Hepatocyte (in vitro differentiated cells): Measurements from ENCODE around the gene A4GNT. TPM values are rescaled to one million over a fixed set of nuclear protein-coding genes. Genes with fewer than 3 reads are reported as not detected.

Experiments
- DNase-seq: peaks from one replicate; pipeline ENCODE4 v3.0.0-alpha.2; 2016; ENCODE audit warnings: low spot score
- H2AFZ ChIP-seq: fragments of 200-600 bp; sonication (generic); 2 replicates; pipeline ENCODE4 v1.6.0; 2016; ENCODE audit warnings: antibody characterized with exemption, mild to moderate bottlenecking
- H3K27ac ChIP-seq: fragments of 200-600 bp; sonication (generic); 2 replicates; pipeline ENCODE4 v1.5.1; 2016; ENCODE audit warnings: mild to moderate bottlenecking
- H3K27me3 ChIP-seq: fragments of 200-600 bp; sonication (generic); 2 replicates; pipeline ENCODE4 v1.6.1; 2016
- H3K36me3 ChIP-seq: fragments of 200-600 bp; sonication (generic); replicated peaks from 2 replicates; pipeline ENCODE4 v1.5.1; 2016; ENCODE audit warnings: low read depth; ENCODE audit not compliant: insufficient read depth
- H3K4me1 ChIP-seq: fragments of 200-600 bp; sonication (generic); 2 replicates; pipeline ENCODE4 v1.5.1; 2016; ENCODE audit warnings: mild to moderate bottlenecking, moderate library complexity; ENCODE audit not compliant: insufficient read depth
- H3K4me2 ChIP-seq: fragments of 200-600 bp; sonication (generic); 2 replicates; pipeline ENCODE4 v1.6.0; 2016
- H3K4me3 ChIP-seq: fragments of 200-600 bp; sonication (generic); 2 replicates; pipeline ENCODE4 v1.5.1; 2016; ENCODE audit warnings: mild to moderate bottlenecking
- H3K79me2 ChIP-seq: fragments of 200-600 bp; sonication (generic); 2 replicates; pipeline ENCODE4 v1.6.0; 2017; ENCODE audit warnings: mild to moderate bottlenecking
- H3K9me2 ChIP-seq: fragments of 200-600 bp; sonication (generic); replicated peaks from 2 replicates; pipeline ENCODE4 v1.6.0; 2017; ENCODE audit warnings: mild to moderate bottlenecking; ENCODE audit not compliant: insufficient read depth
- H3K9me3 ChIP-seq: fragments of 200-600 bp; sonication (generic); 2 replicates; pipeline ENCODE4 v1.5.1; 2016; ENCODE audit warnings: low read depth, mild to moderate bottlenecking
- H4K20me1 ChIP-seq: fragments of 200-600 bp; sonication (generic); 2 replicates; pipeline ENCODE4 v1.6.0; 2016; ENCODE audit warnings: mild to moderate bottlenecking; ENCODE audit not compliant: insufficient read depth, poor library complexity, severe bottlenecking
- EZH2 ChIP-seq: fragments of 200-600 bp; sonication (generic); IDR thresholded peaks from 2 replicates; pipeline ENCODE4 v1.6.1; 2016; ENCODE audit warnings: antibody characterized with exemption, mild to moderate bottlenecking, borderline replicate concordance
- EZH2phosphoT487 ChIP-seq: fragments of 200-600 bp; sonication (generic); IDR thresholded peaks from one replicate; pipeline ENCODE4 v1.6.1; 2018; ENCODE audit warnings: antibody characterized with exemption, mild to moderate bottlenecking, low read depth, moderate library complexity; ENCODE audit not compliant: unreplicated experiment, severe bottlenecking
- WGBS: methylation state at CpG from one replicate; pipeline ENCODE4 v1.1.6; 2016; ENCODE audit warnings: low lambda C conversion rate; ENCODE audit errors: missing lambda C conversion rate; 5-methylcytosine and 5-hydroxymethylcytosine counted together
- polyA plus RNA-seq: library from polyadenylated mRNA; unstranded; fragments of >200 nt; fragmentation: Nextera tagmentation; extraction: Ambion mirVana; gene quantifications from 2 replicates; pipeline ENCODE4 v1.2.1, GENCODE V29; 2016
- total RNA-seq: library from RNA; depleted of rRNA; stranded (reverse); fragments of >200 nt; gene quantifications from 2 replicates; pipeline ENCODE4 v1.2.3, GENCODE V29; 2014
- TF ChIP-seq, protein P1 (sequence below): fragments of 200-600 bp; sonication (generic); IDR thresholded peaks from 2 replicates; pipeline ENCODE4 v1.5.1; 2016; ENCODE audit warnings: antibody characterized with exemption, mild to moderate bottlenecking; ENCODE audit not compliant: poor library complexity

The A4GNT gene
- total and polyA plus RNA-seq, 2 experiments from 2014 or later: 0.67 TPM; not detected in 1

GRCh38 chr3:138114431-138114918, 17.7 kb downstream of the A4GNT start:
- H3K79me2 ChIP-seq: peaks cover 34% of the 10 kb centered on the region
- peak overlapping the region; percentile 90 for H2AFZ ChIP-seq
- peak overlapping the region; percentile 91 for H3K27ac ChIP-seq
- peak; percentile 18 for DNase-seq
- 7% methylated on average over 9 of the region's 9 CpGs for WGBS
- TF ChIP-seq, protein P1, sequence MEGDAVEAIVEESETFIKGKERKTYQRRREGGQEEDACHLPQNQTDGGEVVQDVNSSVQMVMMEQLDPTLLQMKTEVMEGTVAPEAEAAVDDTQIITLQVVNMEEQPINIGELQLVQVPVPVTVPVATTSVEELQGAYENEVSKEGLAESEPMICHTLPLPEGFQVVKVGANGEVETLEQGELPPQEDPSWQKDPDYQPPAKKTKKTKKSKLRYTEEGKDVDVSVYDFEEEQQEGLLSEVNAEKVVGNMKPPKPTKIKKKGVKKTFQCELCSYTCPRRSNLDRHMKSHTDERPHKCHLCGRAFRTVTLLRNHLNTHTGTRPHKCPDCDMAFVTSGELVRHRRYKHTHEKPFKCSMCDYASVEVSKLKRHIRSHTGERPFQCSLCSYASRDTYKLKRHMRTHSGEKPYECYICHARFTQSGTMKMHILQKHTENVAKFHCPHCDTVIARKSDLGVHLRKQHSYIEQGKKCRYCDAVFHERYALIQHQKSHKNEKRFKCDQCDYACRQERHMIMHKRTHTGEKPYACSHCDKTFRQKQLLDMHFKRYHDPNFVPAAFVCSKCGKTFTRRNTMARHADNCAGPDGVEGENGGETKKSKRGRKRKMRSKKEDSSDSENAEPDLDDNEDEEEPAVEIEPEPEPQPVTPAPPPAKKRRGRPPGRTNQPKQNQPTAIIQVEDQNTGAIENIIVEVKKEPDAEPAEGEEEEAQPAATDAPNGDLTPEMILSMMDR: no peak
- TF ChIP-seq EZH2phosphoT487: no peak
- no peak for TF ChIP-seq EZH2
- H3K4me1 ChIP-seq: peaks cover 10% of the 10 kb centered on the region
- H3K36me3 ChIP-seq: no peaks in the 10 kb centered on the region
- peak overlapping the region; percentile 86 for H3K4me2 ChIP-seq
- H3K9me3 ChIP-seq: no peaks in the 10 kb centered on the region
- H3K4me3 ChIP-seq: peak overlapping the region; percentile 62
- H4K20me1 ChIP-seq: no peaks in the 10 kb centered on the region
- H3K9me2 ChIP-seq: no peaks in the 10 kb centered on the region
- no peaks in the 10 kb centered on the region for H3K27me3 ChIP-seq

DNA sequence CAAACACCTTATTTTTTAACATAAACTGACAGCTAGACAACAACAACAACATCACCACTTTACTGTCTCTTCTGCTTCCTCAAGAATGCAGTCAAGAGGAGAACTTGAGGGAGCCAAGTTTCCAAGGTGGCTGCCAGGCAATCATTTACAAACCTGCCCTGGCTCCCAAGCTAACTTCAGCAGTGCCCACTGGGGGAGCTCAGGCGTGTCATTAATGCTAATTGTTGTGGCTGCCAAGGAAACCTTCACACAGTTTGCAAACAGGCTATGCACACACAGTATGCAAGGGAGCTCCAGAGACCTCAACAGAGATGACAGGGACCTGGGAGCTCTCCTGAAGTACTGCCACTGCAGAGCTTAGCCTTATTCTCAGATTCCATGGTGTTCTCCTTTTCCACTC, 18.9 kb downstream of the A4GNT start:
- H3K36me3 ChIP-seq: no peaks in the 10 kb centered on the region
- H3K9me3 ChIP-seq: no peaks in the 10 kb centered on the region
- WGBS: 86% methylated on average over 1 of the region's 1 CpG
- no peaks in the 10 kb centered on the region for H3K27me3 ChIP-seq
- TF ChIP-seq EZH2phosphoT487: no peak
- TF ChIP-seq EZH2: no peak
- TF ChIP-seq, protein P1: no peak
- peak; percentile 10 for DNase-seq
- H3K4me1 ChIP-seq: peaks cover 10% of the 10 kb centered on the region
- peaks cover 34% of the 10 kb centered on the region for H3K79me2 ChIP-seq
- no peak overlapping the region for H2AFZ ChIP-seq
- H4K20me1 ChIP-seq: no peaks in the 10 kb centered on the region
- H3K4me3 ChIP-seq: no peak overlapping the region
- H3K9me2 ChIP-seq: no peaks in the 10 kb centered on the region
- no peak overlapping the region for H3K27ac ChIP-seq
- peak overlapping the region; percentile 86 for H3K4me2 ChIP-seq

DNA sequence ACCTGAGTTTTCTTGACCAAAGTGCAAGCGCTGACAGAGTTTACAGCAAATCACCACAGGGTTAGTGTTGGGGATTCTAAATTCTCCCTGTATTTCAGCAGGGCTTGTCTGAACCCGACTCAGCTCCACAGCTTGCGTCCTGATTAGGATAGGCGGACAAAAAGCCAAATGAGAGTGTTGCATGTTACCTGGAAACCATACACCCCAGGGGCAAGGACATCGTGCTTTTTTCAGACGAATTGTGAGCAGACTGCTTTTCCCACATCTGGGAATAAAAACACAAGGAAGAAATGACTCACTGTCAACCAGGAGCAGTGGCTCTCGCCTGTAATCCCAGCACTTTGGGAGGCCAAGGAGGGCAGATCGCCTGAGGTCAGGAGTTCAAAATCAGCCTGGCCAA, 19.8 kb downstream of the A4GNT start:
- 83% methylated on average over 8 of the region's 8 CpGs for WGBS

More for the DNA sequence above, 19.8 kb downstream of the A4GNT start:
- H3K36me3 ChIP-seq: no peaks in the 10 kb centered on the region
- H3K4me2 ChIP-seq: no peak overlapping the region
- no peak overlapping the region for H3K4me3 ChIP-seq
- H3K9me3 ChIP-seq: no peaks in the 10 kb centered on the region
- no peak for DNase-seq
- peaks cover 34% of the 10 kb centered on the region for H3K79me2 ChIP-seq
- H2AFZ ChIP-seq: no peak overlapping the region
- peaks cover 10% of the 10 kb centered on the region for H3K4me1 ChIP-seq
- no peaks in the 10 kb centered on the region for H3K27me3 ChIP-seq
- no peak for TF ChIP-seq EZH2
- no peak for TF ChIP-seq EZH2phosphoT487
- TF ChIP-seq, protein P1: no peak
- H3K27ac ChIP-seq: no peak overlapping the region
- H4K20me1 ChIP-seq: no peaks in the 10 kb centered on the region
- no peaks in the 10 kb centered on the region for H3K9me2 ChIP-seq
